Esophagus muscularis mucosa (tissue), 4 donors: Measurements from ENCODE around the gene SIT1.

Experiments used
- CTCF ChIP-seq, 3 experiments: fragments of 200-600 bp in 2 of 3; fragments of 450-650 bp in 1 of 3; sonication (generic) in 2 of 3; IDR thresholded peaks; one replicate each; pipeline ENCODE4 v1.5.1; 2017 to 2019; ENCODE audit warnings: antibody characterized with exemption in 3 of 3, mild to moderate bottlenecking in 2 of 3, moderate library complexity in 1 of 3
- EP300 ChIP-seq: sonication (generic); formaldehyde crosslinking; IDR thresholded peaks from one replicate; pipeline ENCODE4 v1.6.1; 2017; ENCODE audit warnings: antibody characterized with exemption
- POLR2A ChIP-seq: fragments of 450-650 bp; IDR thresholded peaks from one replicate; pipeline ENCODE4 v1.6.1; 2017; ENCODE audit warnings: antibody characterized with exemption, moderate library complexity, mild to moderate bottlenecking, low read depth

- peak; percentile 49 to 76 (median 58) for TF ChIP-seq CTCF (IDR thresholded peaks at IDR 0.05)
- no peak for TF ChIP-seq POLR2A
- TF ChIP-seq EP300, result no peak
Observed at GRCh38 chr9:35611230-35611797, 39.4 kb downstream of the SIT1 start.
